DND-41 (cell line): Measurements from ENCODE around the gene KLHL12.
"Not testable (repeated sequence)": the region's sequence is repeated elsewhere in the genome, so short reads cannot be mapped to it uniquely, and the experiment has no call there.

ENCODE experiments used
- ATAC-seq: fragments of 200-7000 bp; cut with Tn5 transposase; 3 replicates; pipeline ENCODE4 v1.9.1; 2021; ENCODE audit warnings: low read depth; ENCODE audit not compliant: insufficient read depth
- DNase-seq: peaks from one replicate; pipeline ENCODE4 v3.0.0-alpha.2; 2020
- H2AFZ ChIP-seq: 2 replicates; pipeline ENCODE4 v1.6.0; 2012; ENCODE audit warnings: low read depth, low read length
- H3K27ac ChIP-seq: 2 replicates; pipeline ENCODE4 v1.5.1; 2012; ENCODE audit warnings: low read length, inconsistent platforms
- H3K27me3 ChIP-seq: fragments of 200-600 bp; sonication (generic); 2 replicates; pipeline ENCODE4 v1.6.0; 2012; ENCODE audit warnings: low read length, mild to moderate bottlenecking, inconsistent platforms; ENCODE audit not compliant: insufficient read depth, poor library complexity
- H3K36me3 ChIP-seq: 2 replicates; pipeline ENCODE4 v1.5.1; 2012; ENCODE audit warnings: low read length, inconsistent platforms; ENCODE audit not compliant: insufficient read depth
- H3K4me1 ChIP-seq: 2 replicates; pipeline ENCODE4 v1.5.1; 2012; ENCODE audit warnings: mild to moderate bottlenecking, low read length; ENCODE audit not compliant: insufficient read depth
- H3K4me2 ChIP-seq: 2 replicates; pipeline ENCODE4 v1.6.0; 2012; ENCODE audit warnings: mild to moderate bottlenecking, moderate library complexity, low read length, inconsistent platforms; ENCODE audit not compliant: insufficient read depth
- H3K4me3 ChIP-seq, 2 experiments: fragments of 200-600 bp in 1 of 2; shearing (Covaris generic) in 1 of 2; 2 replicates each; pipeline ENCODE4 v1.5.1; 2012 to 2016; ENCODE audit warnings: inconsistent platforms in 2 of 2, low read length in 2 of 2, mild to moderate bottlenecking in 2 of 2, low read depth in 1 of 2, moderate library complexity in 1 of 2
- H3K79me2 ChIP-seq: 2 replicates; pipeline ENCODE4 v1.6.0; 2012; ENCODE audit warnings: low read length, inconsistent platforms; ENCODE audit not compliant: insufficient read depth
- H3K9ac ChIP-seq: 2 replicates; pipeline ENCODE4 v1.6.0; 2012; ENCODE audit warnings: low read depth, mild to moderate bottlenecking, inconsistent platforms, low read length, moderate library complexity
- H3K9me3 ChIP-seq: 2 replicates; pipeline ENCODE4 v1.5.1; 2012; ENCODE audit warnings: low read length, moderate library complexity, mild to moderate bottlenecking, inconsistent platforms; ENCODE audit not compliant: insufficient read depth, severe bottlenecking
- H4K20me1 ChIP-seq: 2 replicates; pipeline ENCODE4 v1.6.0; 2012; ENCODE audit warnings: low read length; ENCODE audit not compliant: insufficient read depth
- CTCF ChIP-seq: IDR thresholded peaks from 2 replicates; pipeline ENCODE4 v1.5.1; 2012; ENCODE audit warnings: borderline replicate concordance, low read length, moderate library complexity, mild to moderate bottlenecking; ENCODE audit not compliant: poor library complexity, severe bottlenecking; ENCODE audit errors: extremely low read depth
- EZH2 ChIP-seq: IDR thresholded peaks from 3 replicates; pipeline ENCODE4 v1.6.1; 2012; ENCODE audit warnings: borderline replicate concordance, low read depth, mild to moderate bottlenecking, moderate library complexity, low read length, inconsistent platforms; ENCODE audit not compliant: severe bottlenecking

The KLHL12 gene

GRCh38 chr1:202905331-202905730, 21.7 kb downstream of the KLHL12 start:
- Histone ChIP-seq H3K36me3 (peaks cover 72% of the 10 kb centered on the region), H3K79me2 (no peaks in the 10 kb centered on the region), H3K4me2 (no peak overlapping the region), H3K4me1 (no peaks in the 10 kb centered on the region), H3K4me3 (no peak overlapping the region), H3K27ac (no peak overlapping the region), H3K9ac (no peak overlapping the region), H3K9me3 (no peaks in the 10 kb centered on the region), H2AFZ (no peak overlapping the region), H3K27me3 (no peaks in the 10 kb centered on the region), H4K20me1 (no peaks in the 10 kb centered on the region)
- TF ChIP-seq EZH2 = no peak
- TF ChIP-seq CTCF = no peak
- ATAC-seq = no peak
- DNase-seq = no peak

GRCh38 chr1:202903808-202904207, 23.2 kb downstream of the KLHL12 start:
- not testable (repeated sequence) for H3K4me1 ChIP-seq, H3K79me2 ChIP-seq, H2AFZ ChIP-seq, DNase-seq, H4K20me1 ChIP-seq, H3K27ac ChIP-seq, H3K9ac ChIP-seq, H3K4me3 ChIP-seq, H3K4me2 ChIP-seq, H3K9me3 ChIP-seq, H3K27me3 ChIP-seq, ATAC-seq
- H3K36me3 ChIP-seq = peaks cover 64% of the 10 kb centered on the region

- Histone ChIP-seq H3K4me2 (no peak overlapping the region), H3K9ac (no peak overlapping the region), H3K4me1 (no peaks in the 10 kb centered on the region), H3K9me3 (no peaks in the 10 kb centered on the region), H3K4me3 (no peak overlapping the region), H3K27me3 (no peaks in the 10 kb centered on the region), H4K20me1 (no peaks in the 10 kb centered on the region), H3K79me2 (no peaks in the 10 kb centered on the region), H3K27ac (no peak overlapping the region), H3K36me3 (peaks cover 66% of the 10 kb centered on the region), H2AFZ (no peak overlapping the region)
- no peak for DNase-seq
- no peak for ATAC-seq
- TF ChIP-seq CTCF (no peak), EZH2 (no peak)
Observed at GRCh38 chr1:202901555-202901954, 25.5 kb downstream of the KLHL12 start.

- Histone ChIP-seq H3K4me2 (no peak overlapping the region), H3K79me2 (peaks cover 11% of the 10 kb centered on the region), H3K27ac (no peak overlapping the region), H3K4me1 (peaks cover 17% of the 10 kb centered on the region), H3K4me3 (no peak overlapping the region), H4K20me1 (no peaks in the 10 kb centered on the region), H2AFZ (no peak overlapping the region), H3K9ac (no peak overlapping the region), H3K36me3 (peaks cover 62% of the 10 kb centered on the region), H3K9me3 (no peaks in the 10 kb centered on the region), H3K27me3 (no peaks in the 10 kb centered on the region)
- ATAC-seq = no peak
- no peak for DNase-seq
- TF ChIP-seq EZH2 (no peak), CTCF (no peak)
Observed at GRCh38 chr1:202892501-202892900, 34.5 kb downstream of the KLHL12 start.
